ENCODE data around the gene TWNK.

GRCh38 chr10:101016814-101017213 lies 29.5 kb downstream of the TWNK start:
- TF ChIP-seq YY1 (IDR thresholded peaks at IDR 0.05; ENCODE audit: insufficient read depth, insufficient read length) (no peak), SUZ12 (IDR thresholded peaks at IDR 0.05; ENCODE audit: extremely low read depth, insufficient read depth, insufficient read length) (no peak)
